ACHN (cell line): ENCODE measurements around the gene PLEKHG7.

Source experiments
- DNase-seq: peaks from one replicate; pipeline ENCODE4 v3.0.0-alpha.2; 2015
- in situ Hi-C: cut with HindIII; loops from 2 replicates; pipeline ENCODE4 v1.10.0; 2017; ENCODE audit warnings: low sequenced_read_pairs, low pct_ligation_motif_present, low pct_unique_long_range_greater_than_20kb

The PLEKHG7 gene

DNA sequence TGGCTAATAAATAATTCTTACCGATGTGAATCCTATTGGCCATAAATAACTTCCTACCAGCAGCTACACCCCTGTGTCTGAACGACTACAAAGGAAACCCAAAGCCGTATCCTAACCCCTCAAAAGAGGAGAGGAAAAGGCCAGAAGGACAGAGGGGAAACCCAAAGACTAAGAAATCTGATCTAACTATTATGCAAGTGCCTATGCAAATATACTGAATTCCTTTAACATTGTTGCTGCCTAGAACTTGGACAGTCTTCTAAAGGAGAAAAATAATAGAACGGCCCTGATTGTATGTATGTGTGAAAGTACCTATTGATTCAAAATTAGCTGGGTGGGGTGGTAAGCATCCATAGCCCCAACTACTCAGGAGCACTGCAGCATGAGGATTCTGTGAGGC, 997 bp downstream of the PLEKHG7 start:
- DNase-seq = no peak
- in situ Hi-C loops = no loop called here

- in situ Hi-C loops = no loop called here
These were observed 3.8 kb downstream of the PLEKHG7 start for GRCh38 chr12:92706594-92706993.

DNA sequence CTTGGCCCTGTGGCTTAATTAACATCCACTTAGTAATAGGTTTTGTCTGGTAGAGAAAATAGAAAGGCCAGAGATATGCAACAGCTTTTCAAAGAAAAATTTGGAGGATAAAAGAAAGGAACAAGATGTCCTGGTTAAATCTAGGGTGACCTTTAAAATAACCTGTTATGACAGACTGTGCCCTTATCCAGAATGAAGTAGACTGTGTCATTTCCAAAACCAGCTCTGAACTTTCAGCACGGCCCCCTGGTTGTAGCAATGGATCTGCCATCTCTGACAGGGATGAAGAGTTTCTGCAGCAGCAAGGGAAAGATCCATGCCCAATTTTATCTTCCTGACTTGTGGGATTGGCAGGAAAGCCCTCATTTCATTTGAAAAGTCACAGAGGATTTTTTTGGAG, 5.1 kb downstream of the PLEKHG7 start:
- DNase-seq = no peak
- in situ Hi-C loops = no loop called here

More at GRCh38 chr12:92706594-92706993, 3.8 kb downstream of the PLEKHG7 start:
- DNase-seq = no peak

DNA sequence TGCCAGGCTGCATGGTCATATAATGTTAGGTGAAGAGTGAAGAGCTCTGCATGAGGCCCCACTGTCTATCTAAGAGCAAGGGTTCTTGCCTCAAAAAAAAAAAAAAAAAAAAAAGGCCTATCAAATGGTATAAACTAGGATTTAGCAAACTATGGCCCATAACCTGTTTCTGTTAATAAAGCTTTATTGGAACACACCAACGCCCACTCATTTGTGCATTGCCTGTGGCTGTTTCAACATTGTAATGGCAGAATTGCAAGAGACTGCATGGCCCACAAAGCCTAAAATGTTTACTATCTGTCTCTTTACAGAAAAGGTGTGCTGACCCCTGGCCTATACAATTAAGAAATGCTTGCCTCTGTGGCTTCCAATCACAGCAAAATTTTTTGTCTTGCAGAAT, 12.8 kb downstream of the PLEKHG7 start:
- no peak for DNase-seq
- in situ Hi-C loops = no loop called here

DNA sequence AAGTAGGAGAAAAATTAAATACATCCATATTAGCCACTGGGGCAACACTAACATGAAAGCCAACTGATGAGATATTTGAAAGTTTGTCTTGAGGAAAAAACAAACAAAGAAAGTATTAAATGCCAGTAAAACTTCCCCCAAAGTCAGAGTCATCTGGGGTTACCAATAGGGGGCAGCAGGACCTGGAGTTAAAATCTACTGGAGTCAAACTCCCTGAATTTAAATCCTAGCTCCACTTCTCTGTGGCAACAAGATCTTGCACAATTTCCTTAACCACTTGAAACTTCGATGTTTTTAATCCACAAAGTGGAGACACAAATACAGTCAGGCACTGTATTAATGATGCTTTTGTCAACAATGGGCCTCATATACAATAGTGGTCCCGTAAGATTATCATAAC, 14.4 kb downstream of the PLEKHG7 start:
- in situ Hi-C loops = no loop called here
- peak; percentile 58 for DNase-seq

DNA sequence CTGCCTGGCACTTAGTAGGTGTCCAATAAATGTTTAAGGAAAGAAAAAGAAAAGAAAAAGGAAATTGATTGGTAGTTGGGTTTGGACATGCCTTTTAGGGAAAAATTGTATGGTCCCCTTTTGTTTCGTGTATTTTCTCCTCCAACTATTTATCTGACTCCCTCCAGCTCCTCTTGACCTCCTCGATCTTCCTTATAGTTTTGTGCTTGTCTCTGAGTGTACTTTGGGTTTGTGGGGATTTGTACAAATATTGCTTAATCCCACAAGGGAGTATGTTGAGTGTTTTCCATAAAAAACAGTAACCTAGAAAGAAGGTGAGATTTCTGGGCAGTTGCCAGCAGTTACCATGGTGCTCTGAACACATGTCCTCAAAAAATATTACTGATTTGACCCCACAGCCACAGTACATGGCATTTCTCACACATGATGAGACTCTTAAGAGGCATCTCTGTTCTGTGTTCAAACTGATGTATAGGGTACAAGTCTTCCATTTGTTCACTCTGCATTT, 15.7 kb downstream of the PLEKHG7 start:
- in situ Hi-C loops = no loop called here
- no peak for DNase-seq

DNA sequence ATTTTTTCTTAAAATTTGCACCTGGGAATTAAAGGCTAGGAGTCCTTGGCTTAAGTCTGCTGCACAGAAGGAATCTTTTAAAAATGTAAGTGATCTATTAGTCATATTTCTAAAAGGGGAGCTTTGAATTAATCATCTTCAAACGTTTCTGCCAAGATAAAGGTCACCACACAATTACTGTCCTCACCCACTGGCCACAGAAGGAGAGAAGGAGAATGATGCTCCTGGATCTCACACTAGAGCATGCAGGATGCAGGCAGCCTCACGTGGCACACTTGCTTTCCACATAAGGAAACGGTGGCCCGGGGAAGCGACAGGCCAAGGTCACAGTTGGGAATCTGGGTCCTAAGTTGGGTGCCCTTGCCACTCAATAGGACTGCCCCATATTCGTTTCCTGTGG, 16.9 kb downstream of the PLEKHG7 start:
- in situ Hi-C loops = no loop called here
- peak; percentile 6 for DNase-seq

DNA sequence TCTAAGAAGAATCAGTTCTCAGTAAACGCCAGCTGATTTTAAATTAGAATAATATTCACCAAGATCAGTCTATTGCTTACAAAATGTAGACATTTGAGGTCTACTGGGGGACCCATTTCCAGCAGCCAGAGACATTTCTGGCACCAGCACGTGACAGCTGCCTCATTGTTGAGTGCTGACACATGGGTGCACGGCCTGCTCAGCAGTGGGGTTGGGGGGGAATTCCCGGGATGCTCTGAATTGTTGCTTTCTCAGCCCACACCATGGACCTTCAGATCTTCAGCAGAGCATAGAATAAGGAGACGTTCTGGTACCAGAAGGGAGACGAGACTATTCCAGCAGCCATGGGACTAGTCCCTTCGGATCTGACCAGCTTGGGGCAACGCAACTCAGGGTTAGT, 18.3 kb downstream of the PLEKHG7 start:
- in situ Hi-C loops = no loop called here

GRCh38 chr12:92721656-92722055, 18.9 kb downstream of the PLEKHG7 start:
- DNase-seq = no peak
- in situ Hi-C loops = no loop called here

More for the DNA sequence above, 18.3 kb downstream of the PLEKHG7 start:
- DNase-seq = peak; percentile 38

DNA sequence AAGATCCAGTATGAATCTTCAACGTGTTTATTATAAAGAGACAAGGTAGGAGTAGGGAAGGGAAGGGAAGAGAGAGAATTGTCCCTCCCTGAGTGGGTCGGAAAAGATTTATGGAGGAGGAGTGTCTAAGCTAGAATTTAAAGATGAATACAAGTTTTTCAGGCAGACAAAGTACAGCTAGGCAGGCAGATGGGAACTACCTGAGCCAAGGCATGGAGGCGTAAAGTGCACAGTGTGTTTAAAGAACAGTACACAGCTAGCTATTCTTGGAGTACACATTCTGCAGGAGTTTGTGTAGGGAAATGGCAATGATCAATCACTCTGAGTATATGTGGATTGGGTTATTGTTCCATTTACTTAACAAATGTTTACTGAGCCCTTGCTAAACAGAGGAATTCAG, 20.1 kb downstream of the PLEKHG7 start:
- DNase-seq = no peak
- in situ Hi-C loops = no loop called here

DNA sequence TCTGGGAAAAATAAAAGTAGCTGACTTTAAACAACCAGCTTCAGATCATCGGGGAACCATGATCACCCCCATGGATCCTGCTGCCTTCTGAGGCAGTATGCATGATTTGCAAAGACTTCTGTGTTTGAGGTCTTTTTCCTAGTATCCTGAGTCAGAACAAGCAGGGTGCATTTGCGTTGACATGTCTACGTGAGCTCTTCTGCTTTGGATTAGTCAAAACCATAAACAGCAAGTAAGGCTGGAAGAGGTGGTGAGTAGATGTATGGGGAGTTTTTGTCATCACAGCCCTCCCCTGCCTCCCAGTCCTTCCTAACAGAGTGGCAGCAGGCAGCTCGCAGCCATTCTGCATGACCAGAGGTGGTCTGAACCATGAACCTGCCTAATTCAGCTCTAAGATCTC, 24.1 kb downstream of the PLEKHG7 start:
- in situ Hi-C loops = no loop called here
- no peak for DNase-seq

DNA sequence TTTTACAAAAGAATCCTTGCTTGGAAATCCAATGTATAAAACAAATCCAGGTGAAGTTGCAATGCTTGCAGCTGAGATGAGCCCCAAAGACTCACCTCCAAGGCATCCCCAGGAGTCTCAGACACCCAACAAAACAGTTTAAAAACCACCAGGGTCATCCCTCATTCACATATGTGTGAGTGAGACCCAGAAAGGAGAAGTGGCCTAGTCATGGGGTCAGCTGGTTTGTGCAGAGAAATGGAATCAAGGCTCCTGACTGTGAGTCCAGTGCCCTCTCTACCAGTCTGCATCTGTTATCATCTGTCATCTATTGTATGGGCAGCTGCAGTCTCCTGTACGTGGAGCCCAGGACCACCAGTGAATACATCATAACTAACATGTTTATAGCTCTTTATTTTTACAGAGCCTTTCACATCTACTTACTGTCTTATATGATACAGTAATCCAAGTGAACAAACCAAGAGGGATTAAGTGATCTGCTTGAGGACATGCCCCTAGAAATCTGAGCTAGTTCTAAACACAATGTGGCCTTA, 27.1 kb downstream of the PLEKHG7 start:
- in situ Hi-C loops = no loop called here
- DNase-seq = no peak

DNA sequence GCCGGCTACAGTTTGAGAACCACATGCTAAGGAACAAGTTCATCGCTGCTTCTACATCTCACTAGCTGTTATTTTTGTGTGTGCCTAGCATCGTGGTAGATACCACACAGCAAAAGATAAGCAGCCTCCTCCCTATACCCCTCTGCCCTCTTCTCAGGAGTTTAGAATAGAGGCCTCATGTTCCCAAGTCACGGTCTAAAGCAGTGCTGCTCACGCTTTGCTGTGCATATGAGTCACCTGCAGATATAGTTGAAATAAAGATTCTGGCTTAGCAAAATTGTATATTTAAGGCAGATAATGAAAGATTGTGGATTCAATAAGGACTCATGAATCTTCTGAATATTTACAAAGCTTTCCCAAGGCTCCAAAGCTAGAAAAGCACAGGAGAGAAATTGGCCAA, 28.0 kb downstream of the PLEKHG7 start:
- DNase-seq = no peak
- in situ Hi-C loops = no loop called here

- no peak for DNase-seq
- in situ Hi-C loops = no loop called here
These were observed 29.4 kb downstream of the PLEKHG7 start for GRCh38 chr12:92732216-92732615.

DNA sequence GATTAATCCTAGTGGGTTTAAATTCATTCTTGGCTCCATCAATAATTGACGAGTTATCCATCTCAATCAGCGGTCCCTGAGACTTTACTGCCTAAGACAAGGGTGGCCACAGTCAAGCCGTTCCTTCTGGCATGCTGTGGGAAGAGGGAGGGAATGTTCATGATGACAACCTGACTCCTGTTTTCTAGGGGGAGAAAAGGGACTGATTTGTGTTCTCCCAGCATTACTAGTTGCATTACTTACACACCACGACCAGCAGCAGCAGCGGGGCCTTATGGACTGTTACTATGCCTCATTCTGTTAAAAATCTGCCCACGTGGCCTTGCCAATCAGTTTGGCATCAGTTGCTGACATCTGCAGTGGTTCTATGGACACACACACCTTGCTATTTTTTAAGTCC, 29.9 kb downstream of the PLEKHG7 start:
- in situ Hi-C loops = no loop called here
- DNase-seq = no peak

DNA sequence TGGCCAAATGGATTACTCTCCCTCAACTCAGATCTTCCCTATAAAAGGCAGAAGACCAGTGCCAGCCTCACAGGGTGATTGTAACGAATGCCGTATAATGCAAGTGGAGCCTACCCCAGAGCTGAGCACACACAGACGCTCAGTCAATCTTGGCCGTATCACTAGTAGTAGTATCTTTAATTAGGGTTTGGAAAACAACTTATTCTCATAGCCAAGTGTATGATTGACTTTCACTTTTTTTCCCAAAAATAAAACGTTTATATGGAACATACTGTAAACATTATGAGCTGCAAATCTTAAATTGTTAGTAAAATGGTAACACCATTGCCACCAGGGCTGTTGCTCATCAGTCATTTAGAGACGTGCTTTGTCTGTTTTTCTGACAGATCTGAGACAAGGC, 30.4 kb downstream of the PLEKHG7 start:
- in situ Hi-C loops = no loop called here
- DNase-seq = no peak

GRCh38 chr12:92733661-92734060, 30.9 kb downstream of the PLEKHG7 start:
- in situ Hi-C loops = no loop called here
- DNase-seq = no peak

GRCh38 chr12:92735131-92735721, 32.4 kb downstream of the PLEKHG7 start:
- no peak for DNase-seq
- in situ Hi-C loops = no loop called here

DNA sequence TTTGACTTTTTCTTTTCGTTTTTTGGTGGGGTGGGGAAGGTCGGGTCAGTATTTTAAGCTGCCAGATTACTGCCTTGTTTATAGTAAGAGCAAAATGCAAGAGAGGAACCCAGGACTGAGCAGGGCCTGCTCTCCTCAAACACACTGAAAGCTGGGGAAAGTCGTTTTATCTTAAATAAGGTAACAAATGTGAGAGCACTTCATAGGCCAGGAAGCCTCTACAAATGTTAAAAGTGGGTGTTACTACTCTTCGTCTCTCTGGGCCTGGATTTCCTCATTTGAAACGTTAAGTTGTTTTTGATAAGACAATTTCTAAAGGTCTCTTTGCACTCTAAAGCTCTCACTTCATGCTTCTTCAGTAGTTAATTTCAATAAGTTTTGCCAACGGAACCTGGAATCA, 33.8 kb downstream of the PLEKHG7 start:
- no peak for DNase-seq
- in situ Hi-C loops = no loop called here
